Heart right ventricle (tissue), 16 donors: Measurements from ENCODE around the gene NEDD9. TPM values are rescaled to one million over a fixed set of nuclear protein-coding genes. Genes with fewer than 3 reads are reported as not detected.

Experiments used
- ATAC-seq, 8 donors: fragments of 200-7000 bp; cut with Tn5 transposase; one replicate each; pipeline ENCODE4 v1.9.1; 2020; ENCODE audit warnings: mild to moderate bottlenecking in 8 of 8, moderate library complexity in 8 of 8, moderate number of reproducible peaks in 1 of 8
- DNase-seq, 2 donors: peaks; one replicate each; pipeline ENCODE4 v3.0.0-alpha.2; 2020
- H3K27ac ChIP-seq, 10 donors: fragments of 200-600 bp; sonication (generic) in 2 of 10; one replicate each; pipeline versions ENCODE4 v1.5.0 to v1.8.0; 2020 to 2022; ENCODE audit warnings: mild to moderate bottlenecking in 3 of 10
- H3K27me3 ChIP-seq, 7 donors: fragments of 200-600 bp; one replicate each; pipeline ENCODE4 v1.8.0; 2021 to 2022; ENCODE audit warnings: mild to moderate bottlenecking in 2 of 7
- H3K36me3 ChIP-seq, 9 donors: fragments of 200-600 bp; sonication (generic) in 1 of 9; one replicate each; pipeline versions ENCODE4 v1.5.0 to v1.8.0; 2020 to 2022; ENCODE audit warnings: mild to moderate bottlenecking in 2 of 9
- H3K4me1 ChIP-seq, 9 donors: fragments of 200-600 bp; sonication (generic) in 1 of 9; one replicate each; pipeline versions ENCODE4 v1.5.0 to v1.8.0; 2020 to 2022; ENCODE audit warnings: mild to moderate bottlenecking in 4 of 9
- H3K4me3 ChIP-seq, 10 donors: fragments of 200-600 bp; sonication (generic) in 2 of 10; one replicate each; pipeline versions ENCODE4 v1.5.0 to v1.8.0; 2020 to 2022; ENCODE audit warnings: mild to moderate bottlenecking in 7 of 10, moderate library complexity in 2 of 10
- H3K9me3 ChIP-seq, 11 donors: fragments of 200-600 bp in 10 of 11; sonication (generic) in 2 of 11; one replicate each; pipeline versions ENCODE4 v1.5.0 to v1.8.0; 2013 to 2022; ENCODE audit warnings: mild to moderate bottlenecking in 2 of 11, control low read depth in 1 of 11, moderate library complexity in 1 of 11
- CTCF ChIP-seq, 9 donors: fragments of 200-600 bp; sonication (generic) in 2 of 9; IDR thresholded peaks; one replicate each; pipeline versions ENCODE4 v1.5.0 to v1.8.0; 2021 to 2022; ENCODE audit warnings: antibody characterized with exemption in 9 of 9, mild to moderate bottlenecking in 5 of 9, moderate library complexity in 1 of 9
- WGBS, 2 donors: extraction: QIAGEN DNeasy Blood & Tissue Kit; methylation state at CpG; one replicate each; pipeline ENCODE4 v1.1.7; 2013; ENCODE audit warnings: inconsistent platforms in 1 of 2; 5-methylcytosine and 5-hydroxymethylcytosine counted together
- intact Hi-C, 10 donors: fragments of 100-400 bp; cut with DNase I; formaldehyde crosslinking; loops; one replicate each; pipeline versions ENCODE4 v1.11.1 to v1.14.2; 2022
- polyA plus RNA-seq, 2 donors: library from polyadenylated mRNA; stranded (reverse); fragments of 200-250 nt; gene quantifications; one replicate each; pipeline ENCODE4 v1.2.3, GENCODE V29; 2013
- total RNA-seq, 10 donors: library from RNA; stranded (reverse); fragmentation: NEBNext Ultra II Directional in 3 of 10; extraction: Animal tissue kit (Norgen Biotek cat#: 25700) in 3 of 10; gene quantifications; one replicate each; pipeline versions ENCODE4 v1.2.1 to v1.2.4, GENCODE V29; 2021 to 2023
- donor health status: Arrhythmogenic right ventricular cardiomyopathy.
- donor health status: ischemic (EF 13 %, LVEDD 7.1; RV severe dilation, severe dysfunction).
- donor health status: healthy with polysubstance abuse.
- donor health status: DM: no; HTN: yes; CAD: no.
- donor health status: DM: no; HTN: no; CAD: no.
- donor health status: ischemic (EF 25% LVEDD 6.9; RV normal size, moderate dysfunction).
- donor health status: ischemic (EF 25% LVEDD 5.7; RV mildly dilated, moderate dysfunction).
- donor health status: healthy.
- donor health status: DM: yes; HTN: yes; CAD: no.
- donor health status: Ischemic cardiomyopathy.
- donor health status: ischemic (EF 35%, LVEDD 5.7; RV mildly dilated, moderate dysfunction).
- donor health status: nonischemic (EF 11% LVEDD 7.7; RV severe dilation, severe dysfunction).
- donor health status: DM: yes; HTN: yes; CAD: no.
- donor health status: PGD.
- donor health status: ischemic (EF 29% LVEDD 5.4; RV normal size, mild dysfunction).
- donor health status: nonischemic (EF 23%, LVEDD 6.1; RV moderate dilation, normal function).

NEDD9 gene
- total and polyA plus RNA-seq, 12 donors, result 10.8 to 34.2 (median 23.3) TPM

- intact Hi-C loops, result loop anchor here in 2 of 10 donors (5.0 to 10.0 kb wide), 2 partner anchors 65 to 78 kb away; no protein-coding TSS in a partner anchor
- Histone ChIP-seq H3K36me3 (no peaks in the 10 kb centered on the region), H3K27ac (no peak overlapping the region), H3K4me1 (peaks cover 11 to 39% (median 25%) of the 10 kb centered on the region in 9 donors), H3K4me3 (no peak overlapping the region), H3K27me3 (no peaks in the 10 kb centered on the region), H3K9me3 (peaks cover 0 to 7% (median 0%) of the 10 kb centered on the region in 11 donors)
- DNase-seq, result no peak
- no peak for ATAC-seq
- 84 to 92% methylated on average over 1 of the region's 1 CpG for WGBS, 2 donors
- TF ChIP-seq CTCF (IDR thresholded peaks at IDR 0.05), result no peak
These were observed 17.6 kb upstream of the NEDD9 start for GRCh38 chr6:11250108-11250507.

- no peak for TF ChIP-seq CTCF (IDR thresholded peaks at IDR 0.05)
- H3K9me3 ChIP-seq, result peaks cover 0 to 7% (median 0%) of the 10 kb centered on the region in 11 donors
These were observed 16.7 kb upstream of the NEDD9 start for GRCh38 chr6:11248974-11249761.

GRCh38 chr6:11246722-11247121 lies 14.3 kb upstream of the NEDD9 start:
- TF ChIP-seq CTCF (IDR thresholded peaks at IDR 0.05), result no peak
- Histone ChIP-seq H3K4me3 (no peak overlapping the region), H3K4me1 (peaks cover 6 to 39% (median 18%) of the 10 kb centered on the region in 9 donors), H3K27ac (no peak overlapping the region), H3K36me3 (no peaks in the 10 kb centered on the region), H3K9me3 (peaks cover 0 to 7% (median 0%) of the 10 kb centered on the region in 11 donors), H3K27me3 (no peaks in the 10 kb centered on the region)
- 79 to 90% methylated on average over 6 of the region's 6 CpGs for WGBS, 2 donors
- intact Hi-C loops, result loop anchor here in 2 of 10 donors (10.0 kb wide), 1 partner anchor 248 kb away; no protein-coding TSS in a partner anchor
- DNase-seq, result no peak
- no peak for ATAC-seq

More at GRCh38 chr6:11248974-11249761, 16.7 kb upstream of the NEDD9 start:
- 97 to 98% methylated on average over 3 of the region's 3 CpGs for WGBS, 2 donors
- Histone ChIP-seq H3K36me3 (no peaks in the 10 kb centered on the region), H3K27me3 (no peaks in the 10 kb centered on the region), H3K4me3 (no peak overlapping the region), H3K27ac (no peak overlapping the region), H3K4me1 (peaks cover 11 to 39% (median 25%) of the 10 kb centered on the region in 9 donors)
- ATAC-seq (no peak), DNase-seq (no peak)
- intact Hi-C loops, result loop anchor here in 2 of 10 donors (10.0 kb wide), 1 partner anchor 246 kb away; no protein-coding TSS in a partner anchor

GRCh38 chr6:11245381-11246256 lies 13.2 kb upstream of the NEDD9 start:
- no peak for TF ChIP-seq CTCF (IDR thresholded peaks at IDR 0.05)
- no peak overlapping the region for H3K27ac ChIP-seq
- ATAC-seq (no peak), DNase-seq (no peak)
- H3K4me3 ChIP-seq, result no peak overlapping the region
- intact Hi-C loops, result loop anchor here in 2 of 10 donors (10.0 kb wide), 1 partner anchor 249 kb away; no protein-coding TSS in a partner anchor
- peaks cover 0 to 31% (median 8%) of the 10 kb centered on the region in 9 donors for H3K4me1 ChIP-seq
- H3K36me3 ChIP-seq, result no peaks in the 10 kb centered on the region
- H3K9me3 ChIP-seq, result peaks cover 0 to 7% (median 0%) of the 10 kb centered on the region in 11 donors
- H3K27me3 ChIP-seq, result no peaks in the 10 kb centered on the region
- 59 to 65% methylated on average over 9 of the region's 9 CpGs for WGBS, 2 donors
